Head of caudate nucleus (tissue), 42 donors: Measurements from ENCODE around the gene ADD2.
"Not testable (repeated sequence)": the region's sequence is repeated elsewhere in the genome, so short reads cannot be mapped to it uniquely, and the experiment has no call there.

Source experiments
- DNase-seq, 42 donors: peaks; one replicate each; pipeline versions ENCODE4 v3.0.0 to v3.0.0-alpha.2; 2020 to 2021; ENCODE audit warnings: mixed read lengths in 7 of 42
- intact Hi-C: fragments of 100-400 bp; cut with DNase I; formaldehyde crosslinking; loops from one replicate; pipeline ENCODE4 v1.15.0; 2022

The ADD2 gene

GRCh38 chr2:70630761-70631160 is 137.2 kb downstream of the ADD2 start:
- DNase-seq = no peak
- intact Hi-C loops = no loop called here

- no peak for DNase-seq
Measured at GRCh38 chr2:70627211-70627898, 140.6 kb downstream of the ADD2 start.

GRCh38 chr2:70626254-70626990 is 141.6 kb downstream of the ADD2 start:
- DNase-seq = no peak
- intact Hi-C loops = no loop called here

More at GRCh38 chr2:70627211-70627898, 140.6 kb downstream of the ADD2 start:
- intact Hi-C loops = no loop called here

GRCh38 chr2:70621536-70621935 is 146.5 kb downstream of the ADD2 start:
- DNase-seq, intact Hi-C loops: not testable (repeated sequence)

- intact Hi-C loops = no loop called here
- no peak for DNase-seq
Measured at GRCh38 chr2:70620020-70620419, 148.0 kb downstream of the ADD2 start.

- intact Hi-C loops = loop anchor here (5.0 kb wide), 2 partner anchors 67 to 277 kb away; partner anchors contain the start of gene TGFA
- DNase-seq = no peak
Measured at GRCh38 chr2:70619167-70619566, 148.8 kb downstream of the ADD2 start.

- intact Hi-C loops = loop anchor here (5.0 kb wide), 2 partner anchors 64 to 274 kb away; partner anchors contain the start of gene TGFA
- DNase-seq = no peak
Measured at GRCh38 chr2:70616168-70616694, 151.8 kb downstream of the ADD2 start.

- intact Hi-C loops = loop anchor here (5.0 kb wide), 2 partner anchors 63 to 273 kb away; partner anchors contain the start of gene TGFA
- DNase-seq = peak in 27 of 42 donors; percentile 3 to 69 (median 32)
Measured at GRCh38 chr2:70615222-70615621, 152.8 kb downstream of the ADD2 start.

GRCh38 chr2:70613521-70613920 is 154.5 kb downstream of the ADD2 start:
- intact Hi-C loops = no loop called here
- no peak for DNase-seq

GRCh38 chr2:70612574-70612973 is 155.4 kb downstream of the ADD2 start:
- intact Hi-C loops = no loop called here

GRCh38 chr2:70608373-70608772 is 159.6 kb downstream of the ADD2 start:
- DNase-seq = no peak
- intact Hi-C loops = no loop called here

More at GRCh38 chr2:70612574-70612973, 155.4 kb downstream of the ADD2 start:
- no peak for DNase-seq

GRCh38 chr2:70607121-70607561 is 160.9 kb downstream of the ADD2 start:
- intact Hi-C loops = no loop called here
- DNase-seq = peak in 36 of 42 donors; percentile 9 to 76 (median 34)
